HG03469 (cell line): ENCODE results near the gene CTNNA2.

ENCODE experiments used
- ATAC-seq: cut with Tn5 transposase; IDR thresholded peaks from one replicate; pipeline ENCODE4 v1.9.1; 2021; ENCODE audit warnings: mild to moderate bottlenecking, moderate library complexity, moderate number of reproducible peaks; ENCODE audit not compliant: unreplicated experiment

CTNNA2 gene

GRCh38 chr2:80303006-80303908, 790.4 kb downstream of the CTNNA2 start:
- no peak for ATAC-seq

GRCh38 chr2:80303909-80304837, 791.3 kb downstream of the CTNNA2 start, which contains the start of gene LRRTM1:
TSS of gene LRRTM1 (minus strand) at chr2:80304752. CDS start at chr2:80303819, 933 bp downstream.
- ATAC-seq, result no peak

- ATAC-seq, result no peak
Observed at GRCh38 chr2:80311304-80311703, 798.5 kb downstream of the CTNNA2 start.

DNA sequence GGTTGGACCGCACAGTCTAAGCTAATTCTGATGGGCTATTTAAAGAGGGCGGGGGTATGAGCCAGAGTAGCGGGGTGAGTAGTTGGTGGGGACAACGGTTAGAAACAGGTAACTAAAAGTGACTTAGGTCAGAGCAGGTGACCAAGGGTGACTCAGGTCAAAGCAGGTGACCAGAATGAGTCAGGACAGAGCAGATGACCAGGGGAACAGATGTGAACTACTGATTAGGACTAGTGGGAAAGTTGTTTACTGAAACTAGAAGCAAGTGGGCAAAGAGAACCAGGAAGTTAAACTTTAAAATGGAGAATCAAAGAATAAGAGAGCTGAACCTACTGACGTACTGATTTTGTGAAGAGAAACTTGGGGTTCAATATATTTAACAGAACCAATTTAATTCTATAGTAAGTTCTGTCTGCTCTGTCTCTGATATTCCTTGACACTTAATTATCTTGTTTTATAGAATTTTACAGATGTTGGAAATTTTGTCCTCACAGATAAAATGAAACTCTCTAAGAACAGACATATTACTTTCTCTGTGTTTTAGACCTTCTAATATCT, 799.5 kb downstream of the CTNNA2 start:
- no peak for ATAC-seq

- no peak for ATAC-seq
Observed at GRCh38 chr2:80322311-80322920, 809.6 kb downstream of the CTNNA2 start.

DNA sequence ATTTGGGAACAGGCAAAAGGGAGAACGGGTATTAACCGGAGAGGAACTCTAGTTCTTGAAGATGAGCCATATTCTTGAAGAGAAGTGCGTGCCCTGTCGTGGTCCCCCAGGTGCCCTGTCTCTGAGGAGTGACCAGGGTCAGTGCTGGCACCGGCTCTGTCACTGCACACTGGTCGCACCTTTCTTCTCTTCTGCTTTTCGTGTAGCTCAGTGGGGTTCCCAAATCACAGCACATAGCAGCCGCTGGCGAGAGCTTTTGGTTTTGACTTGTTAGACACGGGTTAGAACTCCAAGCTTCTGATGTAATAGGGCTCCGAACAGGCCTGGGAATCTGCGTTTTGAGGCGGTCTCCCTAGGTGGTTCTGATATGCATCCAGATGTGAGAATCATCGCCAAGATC, 810.1 kb downstream of the CTNNA2 start:
- no peak for ATAC-seq

GRCh38 chr2:80323610-80324009, 810.8 kb downstream of the CTNNA2 start:
- no peak for ATAC-seq

GRCh38 chr2:80324525-80324924, 811.7 kb downstream of the CTNNA2 start:
- ATAC-seq, result no peak

DNA sequence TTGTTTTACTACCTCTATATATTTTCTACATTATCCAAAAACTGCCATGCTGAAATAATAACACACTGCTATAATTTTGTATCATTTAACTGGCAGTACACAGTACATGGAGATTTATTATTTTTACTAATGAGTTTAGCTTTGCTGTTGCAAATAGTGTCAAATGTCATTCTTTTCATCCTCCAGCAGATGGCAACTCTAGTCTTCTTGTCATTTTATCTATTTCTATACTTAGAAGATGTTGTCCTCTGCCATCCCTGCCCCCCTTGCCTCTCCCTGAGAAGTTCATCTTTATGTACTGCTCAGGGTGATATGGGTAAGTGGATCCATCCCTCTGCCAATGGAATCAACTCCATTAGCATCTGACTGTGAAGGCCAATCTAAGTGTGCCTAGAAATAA, 813.4 kb downstream of the CTNNA2 start:
- no peak for ATAC-seq

DNA sequence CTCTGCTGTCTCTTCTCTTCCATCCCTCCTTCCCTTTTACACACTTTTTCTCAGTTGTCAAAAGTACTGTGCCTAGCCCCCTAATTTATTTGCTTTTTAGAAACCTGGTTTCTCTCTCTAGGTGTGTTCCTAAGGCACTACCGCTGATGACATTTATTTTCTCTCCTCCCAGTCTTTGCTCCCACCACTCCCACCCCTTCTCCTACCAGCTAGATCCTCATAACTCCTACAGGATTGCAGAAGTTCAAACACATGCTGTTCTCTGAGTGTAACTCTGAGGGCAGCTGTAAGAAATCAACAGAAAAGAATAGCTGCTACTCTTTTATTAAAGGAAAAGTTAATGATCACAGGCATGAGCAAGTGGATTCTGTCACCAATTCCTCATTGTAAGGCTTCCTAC, 814.0 kb downstream of the CTNNA2 start:
- ATAC-seq, result no peak

DNA sequence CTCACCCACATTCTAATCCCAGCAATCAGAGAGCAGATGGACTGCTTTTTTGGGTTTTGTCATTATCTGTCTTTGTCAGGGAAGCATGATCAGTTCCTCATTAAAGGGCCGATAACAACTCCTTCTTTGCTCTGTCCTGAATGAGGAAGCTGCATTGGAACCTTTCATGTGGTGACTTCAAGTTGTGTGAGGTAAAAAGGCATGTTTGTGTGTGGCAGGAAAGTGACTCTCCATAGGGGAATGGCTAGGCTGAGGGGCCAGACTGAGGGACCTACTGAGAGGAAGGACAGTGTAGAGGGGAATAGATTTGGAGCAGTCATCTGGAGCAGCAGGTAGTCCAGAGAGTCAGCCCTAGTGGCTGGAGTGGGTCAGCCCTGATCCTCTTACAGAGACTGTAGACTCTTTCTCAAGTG, 815.3 kb downstream of the CTNNA2 start:
- no peak for ATAC-seq

- ATAC-seq, result no peak
Observed at GRCh38 chr2:80329491-80329890, 816.6 kb downstream of the CTNNA2 start.

DNA sequence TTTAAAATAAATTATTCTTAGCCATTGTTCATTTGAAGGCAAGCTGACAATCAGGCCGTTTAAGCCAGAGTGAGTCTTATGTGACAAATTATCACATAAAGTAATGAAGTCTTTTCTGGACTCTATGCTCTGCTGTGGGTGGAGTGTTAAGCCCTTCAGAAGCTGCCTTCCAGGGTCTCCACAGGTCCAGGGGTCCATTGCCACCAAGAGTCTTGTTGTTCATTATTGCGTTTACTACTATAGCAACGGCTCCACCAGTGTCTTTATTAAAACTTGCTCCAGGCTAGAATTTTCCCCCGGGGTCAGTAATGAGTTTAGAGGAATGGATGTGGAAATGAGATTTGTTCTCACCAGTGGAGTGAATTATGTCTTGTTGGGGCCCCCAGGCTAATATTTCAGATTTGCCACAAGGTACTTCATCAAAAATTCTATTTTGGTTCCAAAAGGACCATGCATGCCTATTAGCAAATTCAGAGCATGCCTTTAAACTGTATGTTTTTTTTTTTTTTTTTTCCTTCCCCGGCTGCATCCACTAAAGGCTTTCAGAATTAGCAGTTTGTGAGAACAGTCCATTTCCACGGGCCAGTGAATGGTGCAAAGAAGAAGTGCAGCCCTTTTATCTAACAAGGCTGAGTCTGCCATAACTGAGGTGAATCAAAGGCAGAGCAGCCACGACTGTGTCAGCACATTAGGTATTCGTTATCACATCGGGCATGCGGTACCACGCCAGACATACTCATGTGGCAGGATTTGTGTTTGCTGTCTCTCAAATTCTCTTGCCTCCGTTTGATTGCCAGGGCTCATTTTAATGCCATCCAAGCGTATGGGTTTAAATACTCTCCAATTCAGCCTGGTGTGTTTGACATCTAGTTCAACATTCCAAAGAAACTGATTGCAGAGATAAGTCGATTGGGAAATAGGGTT, 817.9 kb downstream of the CTNNA2 start:
- no peak for ATAC-seq

GRCh38 chr2:80333886-80334285, 821.0 kb downstream of the CTNNA2 start:
- ATAC-seq, result no peak

DNA sequence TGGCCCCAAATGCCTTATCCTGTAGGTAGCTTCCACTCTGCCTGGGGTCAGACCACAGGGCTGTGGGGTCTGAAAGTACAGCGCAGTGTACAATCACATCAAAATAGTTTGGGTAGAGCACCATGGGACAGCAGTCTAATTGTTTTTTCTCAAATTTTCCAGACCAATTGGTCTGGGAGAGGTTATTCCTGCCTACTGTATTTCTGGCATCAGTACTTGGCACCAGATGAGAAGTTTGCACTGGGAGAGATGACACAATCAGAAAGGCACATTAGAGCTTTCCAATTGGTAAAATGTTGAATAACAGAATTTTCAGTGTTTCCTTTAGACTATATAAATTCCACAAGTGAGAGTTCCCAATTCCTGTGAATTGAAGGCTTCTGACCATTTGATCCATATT, 822.6 kb downstream of the CTNNA2 start:
- no peak for ATAC-seq

GRCh38 chr2:80338794-80339193, 825.9 kb downstream of the CTNNA2 start:
- ATAC-seq, result no peak

DNA sequence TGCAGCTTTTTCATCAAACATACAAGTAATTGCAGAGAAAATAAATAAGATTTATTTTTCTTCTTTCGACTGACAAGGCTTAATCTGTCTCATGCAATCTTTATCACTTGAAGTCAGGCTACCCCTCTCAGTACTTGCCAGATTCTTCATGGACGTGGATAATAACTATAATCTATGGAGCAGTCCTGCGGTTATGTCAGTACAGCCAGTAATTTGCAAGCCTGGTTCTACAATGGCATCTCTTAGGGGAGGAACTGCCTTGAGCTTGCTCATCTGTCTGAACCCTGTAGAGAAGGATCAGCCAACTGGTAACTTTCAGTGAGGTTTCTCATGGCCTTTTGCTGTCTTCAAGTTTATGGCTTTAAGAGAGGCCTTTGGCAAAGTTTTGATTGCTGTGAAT, 827.2 kb downstream of the CTNNA2 start:
- ATAC-seq, result no peak

GRCh38 chr2:80348078-80348477, 835.2 kb downstream of the CTNNA2 start:
- ATAC-seq, result no peak

DNA sequence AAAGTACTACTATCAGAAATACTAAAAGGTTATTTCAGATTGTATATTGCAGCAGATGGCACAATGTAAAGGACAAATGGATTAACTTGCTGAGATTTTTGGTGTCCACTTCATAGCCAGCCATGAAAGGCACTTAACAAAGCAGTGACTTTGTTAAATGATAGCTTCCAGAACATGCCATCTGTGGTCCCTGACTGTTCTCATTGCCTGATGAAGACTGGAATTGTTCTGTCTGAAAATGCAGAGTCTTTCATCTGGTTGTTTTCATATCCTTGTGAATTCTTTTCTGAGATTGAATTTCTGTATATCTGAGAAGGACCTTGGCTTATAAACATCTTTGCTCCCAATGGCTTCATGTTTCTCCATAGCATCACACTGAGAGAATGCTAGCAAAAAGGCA, 836.1 kb downstream of the CTNNA2 start:
- ATAC-seq, result no peak

DNA sequence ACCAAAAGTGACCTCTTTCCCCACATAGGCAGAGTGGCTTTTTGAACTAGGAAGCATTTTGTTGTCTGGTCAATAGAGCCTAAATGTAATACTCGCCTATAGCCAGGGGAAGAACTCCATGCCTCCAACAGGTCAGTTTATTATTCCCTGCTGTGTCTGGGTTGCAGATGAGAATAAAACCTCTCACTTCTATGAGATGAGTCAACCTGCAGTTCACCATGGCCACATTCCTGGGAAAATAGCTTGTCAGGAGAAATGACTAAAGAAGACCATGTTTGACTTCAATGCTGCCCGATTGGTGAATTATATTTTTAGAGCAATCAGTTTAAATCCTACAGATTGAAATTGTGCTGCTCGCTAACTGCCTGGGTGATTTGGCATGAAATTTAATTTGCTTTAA, 838.4 kb downstream of the CTNNA2 start:
- ATAC-seq, result no peak
